ENCODE measurements around the gene CISTR.

Gene CISTR

GRCh38 chr12:53789570-53789969, 37.8 kb upstream of the CISTR start:
- no peak for DNase-seq (ENCODE audit: low read depth)
- TF ChIP-seq MYC (IDR thresholded peaks at IDR 0.05; ENCODE audit: low read depth, low read length) = no peak
- TF ChIP-seq MAX (IDR thresholded peaks at IDR 0.05; ENCODE audit: low read depth, low read length) = no peak
- TF ChIP-seq POLR2A (IDR thresholded peaks at IDR 0.05; ENCODE audit: extremely low read depth, insufficient read length) = no peak
- TF ChIP-seq, protein P1, sequence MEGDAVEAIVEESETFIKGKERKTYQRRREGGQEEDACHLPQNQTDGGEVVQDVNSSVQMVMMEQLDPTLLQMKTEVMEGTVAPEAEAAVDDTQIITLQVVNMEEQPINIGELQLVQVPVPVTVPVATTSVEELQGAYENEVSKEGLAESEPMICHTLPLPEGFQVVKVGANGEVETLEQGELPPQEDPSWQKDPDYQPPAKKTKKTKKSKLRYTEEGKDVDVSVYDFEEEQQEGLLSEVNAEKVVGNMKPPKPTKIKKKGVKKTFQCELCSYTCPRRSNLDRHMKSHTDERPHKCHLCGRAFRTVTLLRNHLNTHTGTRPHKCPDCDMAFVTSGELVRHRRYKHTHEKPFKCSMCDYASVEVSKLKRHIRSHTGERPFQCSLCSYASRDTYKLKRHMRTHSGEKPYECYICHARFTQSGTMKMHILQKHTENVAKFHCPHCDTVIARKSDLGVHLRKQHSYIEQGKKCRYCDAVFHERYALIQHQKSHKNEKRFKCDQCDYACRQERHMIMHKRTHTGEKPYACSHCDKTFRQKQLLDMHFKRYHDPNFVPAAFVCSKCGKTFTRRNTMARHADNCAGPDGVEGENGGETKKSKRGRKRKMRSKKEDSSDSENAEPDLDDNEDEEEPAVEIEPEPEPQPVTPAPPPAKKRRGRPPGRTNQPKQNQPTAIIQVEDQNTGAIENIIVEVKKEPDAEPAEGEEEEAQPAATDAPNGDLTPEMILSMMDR (IDR thresholded peaks at IDR 0.05; ENCODE audit: low read depth, low read length) = no peak
- no peak overlapping the region for H3K4me3 ChIP-seq (ENCODE audit: low read depth, low read length)

DNA sequence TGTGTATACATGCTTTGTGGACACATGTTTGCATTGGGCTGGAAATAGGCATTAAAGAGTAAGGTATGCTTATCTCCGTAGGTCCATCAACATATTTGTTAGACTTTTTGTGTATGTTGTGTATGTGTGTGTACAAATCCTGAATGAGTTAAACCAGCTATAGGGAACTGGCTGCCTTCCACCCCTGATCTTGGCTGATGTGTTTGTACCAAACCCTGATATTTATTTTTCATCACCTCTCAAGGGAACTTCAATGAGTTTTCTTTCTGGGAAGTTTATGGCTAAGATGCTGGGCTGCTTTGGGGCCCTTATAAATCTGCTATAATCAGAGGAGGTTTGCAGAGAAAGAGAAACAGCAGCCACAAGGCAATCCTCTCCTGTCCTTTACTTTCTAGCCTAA, 37.1 kb upstream of the CISTR start:
- TF ChIP-seq, protein P1 (IDR thresholded peaks at IDR 0.05; ENCODE audit: low read depth, low read length) = no peak
- TF ChIP-seq MAX (IDR thresholded peaks at IDR 0.05; ENCODE audit: low read depth, low read length) = no peak
- TF ChIP-seq MYC (IDR thresholded peaks at IDR 0.05; ENCODE audit: low read depth, low read length) = no peak
- no peak for TF ChIP-seq POLR2A (IDR thresholded peaks at IDR 0.05; ENCODE audit: extremely low read depth, insufficient read length)
- no peak overlapping the region for H3K4me3 ChIP-seq (ENCODE audit: low read depth, low read length)
- no peak for DNase-seq (ENCODE audit: low read depth)

- DNase-seq (ENCODE audit: low read depth) = no peak
- H3K4me3 ChIP-seq (ENCODE audit: low read depth, low read length) = no peak overlapping the region
- TF ChIP-seq POLR2A (IDR thresholded peaks at IDR 0.05; ENCODE audit: extremely low read depth, insufficient read length) (no peak), MYC (IDR thresholded peaks at IDR 0.05; ENCODE audit: low read depth, low read length) (no peak), MAX (IDR thresholded peaks at IDR 0.05; ENCODE audit: low read depth, low read length) (no peak)
- TF ChIP-seq, protein P1 (IDR thresholded peaks at IDR 0.05; ENCODE audit: low read depth, low read length) = no peak
These were observed 34.6 kb upstream of the CISTR start for GRCh38 chr12:53786411-53786810.

DNA sequence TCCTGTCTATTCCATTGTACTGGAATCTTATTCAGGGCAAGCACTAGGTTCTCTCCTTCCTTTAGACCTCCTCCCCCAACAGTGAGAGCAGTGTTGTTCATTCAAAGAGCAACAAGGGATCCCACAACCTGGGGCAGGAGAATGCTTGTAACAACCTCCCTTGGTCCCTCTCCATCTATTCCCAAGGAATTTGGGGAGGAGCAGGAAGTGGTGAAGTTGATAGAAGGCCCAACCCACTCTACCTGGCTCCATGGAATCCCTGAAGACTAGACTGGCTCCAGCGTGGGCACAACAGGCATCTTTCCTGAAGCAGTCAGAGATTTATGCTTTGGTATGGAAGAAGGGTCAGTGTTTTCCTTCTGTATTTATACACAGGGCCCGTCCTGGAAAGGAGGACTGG, 33.4 kb upstream of the CISTR start:
- no peak for DNase-seq (ENCODE audit: low read depth)
- H3K4me3 ChIP-seq (ENCODE audit: low read depth, low read length) = no peak overlapping the region
- TF ChIP-seq MYC (IDR thresholded peaks at IDR 0.05; ENCODE audit: low read depth, low read length) (no peak), MAX (IDR thresholded peaks at IDR 0.05; ENCODE audit: low read depth, low read length) (no peak), POLR2A (IDR thresholded peaks at IDR 0.05; ENCODE audit: extremely low read depth, insufficient read length) (no peak)
- TF ChIP-seq, protein P1 (IDR thresholded peaks at IDR 0.05; ENCODE audit: low read depth, low read length) = no peak

- no peak for DNase-seq (ENCODE audit: low read depth)
- TF ChIP-seq MYC (IDR thresholded peaks at IDR 0.05; ENCODE audit: low read depth, low read length) = no peak
- TF ChIP-seq, protein P1 (IDR thresholded peaks at IDR 0.05; ENCODE audit: low read depth, low read length) = no peak
- TF ChIP-seq POLR2A (IDR thresholded peaks at IDR 0.05; ENCODE audit: extremely low read depth, insufficient read length) = no peak
- TF ChIP-seq MAX (IDR thresholded peaks at IDR 0.05; ENCODE audit: low read depth, low read length) = no peak
- no peak overlapping the region for H3K4me3 ChIP-seq (ENCODE audit: low read depth, low read length)
These were observed 30.4 kb upstream of the CISTR start for GRCh38 chr12:53782093-53782703.

Data from NB4 (cell line).